ENCODE data around the gene RIN3. TPM values are rescaled to one million over a fixed set of nuclear protein-coding genes. Genes with fewer than 3 reads are reported as not detected.
A peak's percentile ranks its signal among the peaks of the same experiment; 100 is the strongest.

Gene RIN3
- total RNA-seq, 1 experiment from 2014 or later, result 1.5 TPM

GRCh38 chr14:92665661-92666110 is 152.1 kb downstream of the RIN3 start:
- Histone ChIP-seq H2AFZ (ENCODE audit: low read length) (no peak overlapping the region), H2AK5ac (ENCODE audit: insufficient read length, low read length) (no peak overlapping the region), H3K14ac (ENCODE audit: insufficient read depth, low read length) (no peak overlapping the region), H3K79me2 (ENCODE audit: insufficient read depth, low read length) (no peaks in the 10 kb centered on the region), H3K9ac (ENCODE audit: extremely low read depth, insufficient read length, low read length) (no peak overlapping the region), H4K20me1 (ENCODE audit: control insufficient read depth, insufficient read depth, insufficient read length) (no peaks in the 10 kb centered on the region), H3K4me1 (ENCODE audit: insufficient read depth, low read length) (no peaks in the 10 kb centered on the region), H3K27me3 (ENCODE audit: insufficient read depth, low read length) (no peaks in the 10 kb centered on the region), H3T11ph (ENCODE audit: low read length) (no peak overlapping the region), H2BK12ac (ENCODE audit: insufficient read length, low read depth, low read length) (no peak overlapping the region), H2BK20ac (ENCODE audit: low read depth, low read length, poor library complexity, severe bottlenecking) (no peak overlapping the region), H3K23me2 (ENCODE audit: insufficient read length, low read depth, low read length, poor library complexity, severe bottlenecking) (no peaks in the 10 kb centered on the region), H2BK120ac (ENCODE audit: low read depth, low read length, poor library complexity, severe bottlenecking) (no peak overlapping the region), H3K4ac (ENCODE audit: low read depth, low read length) (no peak overlapping the region), H2BK5ac (ENCODE audit: insufficient read length, low read length) (no peak overlapping the region), H2BK15ac (ENCODE audit: low read depth, low read length) (no peak overlapping the region), H3K27ac (ENCODE audit: insufficient read length, low read depth, low read length) (no peak overlapping the region), H4K91ac (ENCODE audit: insufficient read length, low read depth, low read length) (no peak overlapping the region), H3K56ac (ENCODE audit: insufficient read length, low read depth, low read length) (no peak overlapping the region), H3K18ac (ENCODE audit: insufficient read length, low read depth, low read length) (no peak overlapping the region), H3K23ac (ENCODE audit: insufficient read length, low read depth, low read length) (no peak overlapping the region), H4K5ac (ENCODE audit: insufficient read length, low read depth, low read length) (no peak overlapping the region), H4K8ac (replicated peaks; ENCODE audit: insufficient read length, low read depth, low read length) (no peak overlapping the region), H3K9me3 (ENCODE audit: control insufficient read depth, low read depth, low read length) (no peaks in the 10 kb centered on the region), H3K4me2 (ENCODE audit: insufficient read depth, insufficient read length, low read length) (no peak overlapping the region), H3K79me1 (ENCODE audit: insufficient read depth, low read depth, low read length, poor library complexity, severe bottlenecking) (no peaks in the 10 kb centered on the region)
- Mint-ChIP-seq H3K27me3 (ENCODE audit: low read depth) (no peaks in the 10 kb centered on the region), H3K27ac (peak overlapping the region; percentile 30 to 82 (median 51); a peak in 3 of 7 replicates), H3K4me1 (peaks cover 13 to 17% of the 10 kb centered on the region in 2 experiments), H3K9me3 (no peaks in the 10 kb centered on the region), H3K36me3 (ENCODE audit: insufficient read depth in 1 of 3, low read depth in 3 of 3) (peaks cover 0 to 3% (median 2%) of the 10 kb centered on the region in 3 experiments; a peak in 1 of 7 replicates), H3K4me3 (no peak overlapping the region)
- no CpG with 5 or more reads among the region's 8 CpGs for WGBS (ENCODE audit: extremely low coverage, insufficient read length, low lambda C conversion rate)
- TF ChIP-seq CTCF (conservative IDR thresholded peaks at IDR 0.05), result no peak
- peak; percentile 60 for DNase-seq
